IPS-NIHi11 (cell line): ENCODE results near the gene BBS12.

Experiments used
- DNase-seq: peaks from one replicate; pipeline ENCODE4 v3.0.0; 2012; ENCODE audit warnings: mixed read lengths, low spot score

Gene BBS12

DNA sequence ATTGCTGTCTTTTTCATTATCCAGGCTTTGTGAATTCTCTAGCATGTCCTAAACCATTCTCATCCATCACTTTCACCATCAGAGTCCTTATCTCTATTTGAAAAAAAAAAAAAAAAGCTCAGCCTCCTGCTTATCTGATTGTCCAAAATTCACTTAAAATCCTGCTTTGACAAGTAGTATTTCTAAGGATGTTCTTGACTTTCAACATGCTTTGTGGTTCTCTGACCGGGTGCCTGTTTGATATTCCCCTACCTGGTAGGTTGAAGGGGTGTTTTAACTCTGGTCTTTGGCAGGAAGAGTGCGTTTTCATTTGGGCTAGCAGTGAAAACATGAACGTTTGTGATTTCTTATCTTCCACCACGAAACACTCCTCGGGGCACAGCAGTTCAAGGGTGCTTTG, 17.3 kb upstream of the BBS12 start:
- no peak for DNase-seq

DNA sequence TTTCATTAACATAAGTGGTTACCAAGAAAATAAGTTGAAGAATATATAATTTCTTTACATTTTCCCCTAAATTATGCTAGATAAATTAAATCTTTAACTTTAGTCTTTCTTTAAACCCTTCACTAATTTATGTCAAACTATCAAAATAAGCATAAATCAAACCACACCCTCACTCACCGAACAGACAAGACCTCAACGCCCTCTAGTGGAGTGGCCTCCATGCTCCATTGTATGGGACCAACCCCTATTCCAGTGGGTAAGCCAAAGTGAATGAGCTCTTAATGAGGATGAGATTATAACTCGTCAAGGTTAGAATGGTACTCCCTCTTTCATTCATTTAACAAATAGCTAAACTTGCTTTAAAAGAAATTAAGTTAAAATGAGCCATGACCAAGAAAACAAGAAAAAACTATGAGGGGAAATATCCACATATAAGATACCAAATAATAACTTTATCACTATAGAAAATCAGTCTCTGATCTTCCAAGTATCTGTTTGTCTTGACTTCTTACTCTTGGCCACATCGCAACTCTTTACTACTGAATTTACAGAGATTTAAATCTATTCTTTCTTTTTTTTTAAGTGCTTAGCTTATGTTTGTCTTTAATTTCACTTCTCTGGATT, 15.6 kb upstream of the BBS12 start:
- DNase-seq = peak; percentile 81

DNA sequence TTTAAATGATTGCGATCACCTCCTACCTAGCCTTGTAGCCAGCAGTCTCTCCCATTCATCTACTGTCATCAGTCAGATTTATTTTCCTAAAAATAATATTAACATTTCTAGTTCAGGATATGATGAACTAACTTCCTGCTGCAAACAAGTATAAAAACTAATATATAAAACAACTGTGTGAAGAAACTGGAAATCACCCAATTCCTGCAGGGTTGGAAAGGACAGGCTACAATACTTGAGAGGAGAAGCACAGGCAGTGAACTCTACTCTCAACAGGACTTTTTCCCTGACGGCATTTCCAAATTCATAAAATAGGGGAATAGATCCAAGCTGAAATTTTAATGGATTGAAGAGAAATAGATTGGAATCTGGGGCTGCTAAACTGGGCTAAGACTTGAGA, 14.2 kb upstream of the BBS12 start:
- no peak for DNase-seq

- no peak for DNase-seq
Measured at GRCh38 chr4:122722256-122722655, 10.2 kb upstream of the BBS12 start.

DNA sequence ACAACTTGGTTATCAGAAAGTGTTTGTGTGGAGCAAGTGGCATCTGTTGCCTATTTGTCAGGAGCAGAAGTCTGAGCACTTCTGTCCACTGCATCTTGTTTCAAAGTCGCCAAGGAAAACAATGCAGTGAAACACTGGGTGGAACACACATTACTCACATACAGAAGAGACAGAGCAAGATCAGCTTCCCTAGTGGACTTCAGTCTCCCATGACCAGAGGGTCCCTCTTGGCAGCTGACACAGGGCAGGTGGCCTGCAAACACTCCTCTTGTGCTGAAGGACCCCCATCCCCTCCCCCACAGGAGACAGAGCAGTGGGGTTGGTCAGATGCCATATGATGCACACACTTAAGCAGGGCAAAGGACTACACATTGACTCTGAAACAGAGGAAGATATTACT, 3.6 kb upstream of the BBS12 start:
- DNase-seq = no peak

DNA sequence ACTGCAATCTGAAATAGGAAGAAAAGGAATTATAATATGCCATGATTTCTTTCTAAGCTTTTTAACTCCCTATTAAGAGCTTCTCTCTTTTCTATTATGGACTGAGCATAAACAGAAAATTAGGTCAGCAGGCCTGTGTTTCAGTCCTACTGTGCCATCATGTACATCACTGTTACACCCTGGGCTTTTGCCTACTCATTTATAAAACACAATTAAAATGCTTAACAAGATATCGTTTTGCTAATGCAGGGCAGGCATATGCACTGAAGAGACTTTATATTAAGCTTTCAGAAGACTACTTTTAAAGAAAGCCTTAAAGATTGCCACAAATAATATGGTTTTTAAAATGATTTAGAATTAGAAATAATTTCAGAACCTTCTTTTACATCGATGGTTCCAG, 828 bp upstream of the BBS12 start:
- DNase-seq = no peak

DNA sequence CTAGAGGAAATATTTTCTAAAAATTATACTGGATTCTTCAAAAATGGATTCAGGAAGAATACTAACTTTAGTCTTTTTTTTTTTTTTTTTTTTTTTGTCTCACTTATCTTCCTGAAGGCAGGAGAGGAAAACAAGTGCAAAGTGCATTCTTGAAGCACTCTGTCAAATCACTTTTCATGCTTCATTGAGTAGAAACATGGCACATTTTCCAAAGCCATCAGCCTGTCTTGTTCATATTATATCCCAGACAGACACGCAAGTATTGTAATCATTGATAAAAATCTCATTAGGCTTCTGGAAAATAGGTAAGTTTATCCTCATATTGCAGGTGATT, 1.2 kb downstream of the BBS12 start:
- DNase-seq = no peak

DNA sequence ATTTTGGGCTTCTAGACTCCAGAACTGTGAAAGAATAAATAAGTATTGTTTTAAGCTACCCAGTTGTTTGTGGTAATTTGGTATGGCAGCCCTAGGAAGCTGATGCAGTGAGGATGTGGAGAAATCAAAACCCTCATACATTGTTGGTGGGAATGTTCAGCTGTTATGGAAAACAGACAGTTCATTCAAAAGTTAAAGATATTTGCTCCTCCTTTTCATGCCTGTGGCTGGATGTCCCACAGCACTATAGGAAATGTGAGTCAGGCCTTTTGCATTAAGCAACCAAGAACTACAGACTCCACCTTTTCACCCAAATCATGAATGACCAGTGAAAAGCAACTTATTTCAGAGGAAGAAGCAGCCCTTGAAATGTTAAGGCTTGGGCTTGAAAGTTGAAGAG, 6.7 kb downstream of the BBS12 start:
- no peak for DNase-seq

DNA sequence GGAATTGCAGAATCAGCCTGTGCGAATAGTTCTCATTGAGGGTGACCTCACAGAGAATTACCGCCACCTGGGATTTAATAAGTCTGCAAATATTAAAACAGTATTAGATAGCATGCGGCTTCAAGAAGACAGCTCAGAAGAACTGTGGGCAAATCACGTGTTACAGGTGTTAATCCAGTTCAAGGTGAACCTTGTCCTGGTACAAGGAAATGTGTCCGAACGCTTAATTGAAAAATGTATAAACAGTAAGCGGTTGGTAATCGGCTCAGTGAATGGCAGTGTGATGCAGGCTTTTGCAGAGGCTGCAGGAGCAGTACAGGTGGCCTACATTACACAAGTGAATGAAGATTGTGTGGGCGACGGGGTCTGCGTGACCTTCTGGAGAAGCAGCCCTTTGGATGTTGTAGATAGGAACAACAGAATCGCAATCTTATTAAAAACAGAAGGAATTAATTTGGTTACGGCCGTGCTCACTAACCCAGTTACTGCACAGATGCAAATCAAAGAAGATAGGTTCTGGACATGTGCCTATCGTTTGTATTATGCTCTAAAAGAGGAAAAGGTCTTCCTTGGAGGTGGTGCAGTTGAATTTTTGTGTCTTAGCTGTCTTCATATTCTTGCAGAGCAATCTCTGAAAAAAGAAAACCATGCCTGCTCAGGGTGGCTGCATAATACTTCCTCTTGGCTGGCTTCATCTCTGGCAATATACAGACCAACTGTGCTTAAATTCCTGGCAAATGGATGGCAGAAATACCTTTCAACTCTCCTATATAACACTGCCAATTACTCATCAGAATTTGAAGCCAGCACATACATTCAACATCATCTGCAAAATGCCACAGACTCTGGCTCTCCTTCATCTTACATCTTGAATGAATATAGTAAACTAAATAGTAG, 10.7 kb downstream of the BBS12 start:
- DNase-seq = no peak

DNA sequence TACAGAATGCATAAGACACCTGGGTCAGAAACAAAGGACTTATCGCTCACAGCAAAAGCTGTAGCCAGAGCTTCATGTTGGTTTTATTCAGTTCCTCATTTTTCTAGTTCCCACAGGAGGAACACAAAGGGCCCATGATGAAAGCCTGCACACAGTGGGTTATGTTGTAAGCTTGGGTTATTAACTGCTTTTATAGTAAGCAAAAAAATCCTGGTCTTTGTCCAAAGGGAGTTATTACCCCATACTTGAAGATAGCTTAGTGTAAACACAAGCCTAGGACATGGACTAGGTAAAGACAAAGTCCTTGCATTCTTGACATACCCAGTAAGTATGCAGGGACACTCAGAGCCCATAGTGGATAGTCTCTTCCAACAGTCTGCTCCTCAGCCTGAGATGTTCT, 11.7 kb downstream of the BBS12 start:
- no peak for DNase-seq

GRCh38 chr4:122746485-122746965, 14.0 kb downstream of the BBS12 start:
- no peak for DNase-seq

GRCh38 chr4:122747068-122747467, 14.6 kb downstream of the BBS12 start:
- no peak for DNase-seq

GRCh38 chr4:122747883-122748282, 15.4 kb downstream of the BBS12 start:
- no peak for DNase-seq

DNA sequence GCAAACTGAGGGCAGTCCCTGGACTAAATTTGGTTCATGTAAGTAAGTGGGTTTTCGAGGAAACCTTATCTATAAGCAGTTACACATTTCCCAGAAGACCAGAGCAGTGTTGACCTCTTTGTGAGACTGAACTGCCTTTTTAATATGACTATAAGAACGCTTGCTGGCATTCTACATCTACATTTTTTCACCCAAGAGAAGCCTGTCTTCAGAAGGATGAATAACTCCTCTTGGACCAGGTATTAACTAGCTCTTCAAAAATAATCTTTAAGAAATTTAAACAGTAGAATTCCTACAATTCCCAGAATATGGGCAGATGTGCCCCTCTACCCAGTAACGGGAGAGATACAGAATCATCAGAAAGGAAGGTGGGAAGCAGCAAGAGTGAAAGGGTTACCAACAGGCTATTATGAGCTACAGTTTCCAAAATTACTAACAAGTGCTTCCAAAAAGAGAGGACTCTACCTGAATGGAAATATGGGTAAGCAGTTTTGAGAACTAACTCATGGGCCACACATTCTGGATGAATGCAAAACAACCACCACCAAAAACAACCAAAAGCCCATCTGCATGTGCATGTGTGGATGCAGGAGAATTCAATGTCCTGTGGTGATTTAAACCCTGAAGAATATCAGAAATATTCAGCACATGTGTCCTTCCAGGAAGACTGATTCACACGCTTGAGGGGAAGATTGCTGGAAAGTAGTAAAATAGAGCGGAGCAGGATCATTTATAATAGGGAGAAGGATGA, 17.4 kb downstream of the BBS12 start:
- no peak for DNase-seq

DNA sequence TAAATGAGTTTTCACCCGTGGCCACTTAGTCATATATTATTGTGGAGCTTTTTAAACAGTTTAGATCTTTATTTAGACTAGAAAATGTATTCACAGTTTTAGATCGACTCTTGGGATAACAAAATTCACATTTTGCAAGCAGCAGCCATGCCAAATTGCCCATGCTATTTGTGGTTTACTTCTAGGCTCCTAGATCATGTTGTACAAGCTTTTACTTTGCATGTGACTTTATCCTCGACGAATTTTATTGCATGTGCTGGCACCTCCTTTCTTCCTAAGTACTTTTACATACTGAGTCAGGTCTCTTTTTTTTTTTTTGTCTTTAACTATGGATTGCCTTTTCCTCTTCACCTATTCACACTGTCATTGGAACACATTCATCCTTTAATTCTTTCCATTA, 23.2 kb downstream of the BBS12 start:
- DNase-seq = no peak

DNA sequence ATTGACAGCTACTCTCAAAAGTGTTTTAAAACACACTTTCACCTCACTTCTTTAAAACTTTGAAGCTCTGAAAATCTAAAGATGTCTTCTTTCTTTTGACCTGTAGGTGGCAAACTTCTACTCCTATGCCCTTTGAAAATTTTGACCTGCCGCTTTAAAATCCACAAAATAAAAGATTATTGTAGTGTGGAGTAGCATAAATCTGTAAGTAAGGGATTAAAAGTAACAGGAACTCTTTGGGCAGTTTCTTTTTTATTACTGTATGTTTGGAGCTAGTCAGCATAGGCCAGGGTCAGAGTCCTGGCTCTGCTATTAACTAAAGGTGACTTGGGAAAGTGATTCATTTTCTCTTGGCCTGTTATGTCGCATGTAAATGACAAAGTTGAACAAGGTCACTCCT, 25.5 kb downstream of the BBS12 start:
- no peak for DNase-seq

- no peak for DNase-seq
Measured at GRCh38 chr4:122759639-122760310, 27.3 kb downstream of the BBS12 start.

DNA sequence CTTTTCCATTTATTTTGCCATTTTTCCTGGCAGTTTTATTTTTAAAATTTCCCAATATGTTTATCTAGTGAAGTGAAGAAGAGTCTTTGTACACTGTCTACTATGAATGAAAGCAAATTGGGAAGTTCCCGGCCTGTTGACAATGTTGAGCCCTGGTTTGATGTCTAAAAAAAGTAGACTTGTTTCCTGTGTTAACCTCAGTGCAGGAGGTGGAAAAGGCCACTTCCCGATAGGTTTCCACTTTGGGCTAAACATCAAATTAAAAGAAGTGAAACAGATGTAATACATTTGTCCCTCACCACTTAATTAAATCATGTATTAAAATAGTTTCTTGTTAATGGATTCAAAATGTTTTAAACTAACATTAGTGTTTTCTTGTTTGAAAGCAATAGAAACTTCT, 30.0 kb downstream of the BBS12 start:
- DNase-seq = no peak

DNA sequence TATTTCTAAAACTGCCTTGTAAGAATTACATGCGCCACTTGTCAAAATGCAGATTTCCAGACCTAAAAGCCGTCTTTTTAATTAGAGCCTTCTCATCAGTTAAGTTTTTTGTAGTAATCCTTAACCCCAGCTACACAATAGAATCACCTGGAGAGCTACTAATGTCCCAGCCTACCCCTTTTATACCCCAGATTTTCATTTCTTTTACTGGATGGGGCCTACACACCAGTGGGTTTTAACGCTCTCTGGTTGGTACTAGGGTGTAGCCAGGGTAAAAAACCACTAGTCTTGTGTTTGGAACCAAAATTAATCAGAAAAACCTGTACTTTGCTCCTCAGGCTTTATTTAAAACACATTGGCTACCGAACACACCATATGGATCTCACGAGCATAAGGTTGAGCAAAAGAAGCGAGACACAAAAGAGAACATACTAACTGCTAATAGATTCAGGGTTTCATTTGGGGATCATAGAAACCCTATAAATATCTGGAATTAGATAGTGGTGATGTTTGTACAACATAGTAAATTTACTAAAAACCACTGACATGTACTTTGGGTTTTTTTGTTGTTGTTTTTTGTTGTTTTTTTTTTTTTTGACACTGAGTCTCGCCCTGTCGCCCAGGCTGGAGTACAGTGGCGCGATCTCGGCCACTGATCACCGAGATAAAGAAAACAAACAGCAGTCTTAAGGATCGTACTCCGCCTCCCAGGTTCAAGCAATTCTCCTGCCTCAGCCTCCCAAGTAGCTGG, 30.6 kb downstream of the BBS12 start:
- DNase-seq = no peak

DNA sequence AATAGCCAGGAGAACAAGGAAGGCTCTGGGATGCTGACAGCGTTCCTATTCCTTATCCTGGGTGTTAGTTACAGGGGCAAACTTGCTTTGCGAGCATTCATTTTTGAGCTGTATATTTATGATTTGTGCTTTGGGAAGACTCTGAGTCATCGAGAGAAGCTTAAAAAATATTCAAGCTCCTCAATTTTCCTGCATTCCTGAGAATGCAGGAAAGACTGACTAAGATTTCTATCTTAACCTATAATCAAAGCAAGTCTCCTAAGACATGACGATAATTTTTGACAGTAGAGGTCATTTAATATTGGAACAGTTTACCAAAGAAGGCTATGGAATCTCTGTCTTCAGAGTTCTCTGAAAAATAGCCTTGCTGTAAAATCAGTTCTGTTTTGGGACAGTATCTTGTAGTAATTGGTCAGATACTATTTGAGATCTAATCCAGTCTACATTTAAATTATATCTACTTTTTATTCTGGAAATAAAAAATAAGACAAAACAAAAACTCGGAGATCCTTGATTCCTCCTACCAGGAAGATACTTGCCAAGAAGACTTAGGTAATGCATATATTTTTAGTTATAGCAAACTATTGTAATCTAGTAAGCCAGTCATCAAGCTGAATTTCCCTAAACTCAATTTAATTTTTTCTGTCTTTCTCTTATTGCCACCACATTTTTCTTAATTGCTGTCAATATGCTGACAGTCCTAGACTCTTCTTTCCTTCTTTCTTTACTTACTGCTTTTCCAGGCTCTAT, 31.7 kb downstream of the BBS12 start:
- DNase-seq = no peak

GRCh38 chr4:122764821-122765215, 32.3 kb downstream of the BBS12 start:
- no peak for DNase-seq
